ENCODE data around the gene PWWP2B.

Gene PWWP2B

GRCh38 chr10:132408367-132408781 is 11.4 kb downstream of the PWWP2B start:
- no peak for DNase-seq

GRCh38 chr10:132408823-132409666 is 12.0 kb downstream of the PWWP2B start:
- no peak for DNase-seq

GRCh38 chr10:132409667-132410028 is 12.6 kb downstream of the PWWP2B start:
- no peak for DNase-seq

- DNase-seq: no peak
Measured at GRCh38 chr10:132410056-132410778, 13.2 kb downstream of the PWWP2B start.

- no peak for DNase-seq
Measured at GRCh38 chr10:132410779-132411532, 14.0 kb downstream of the PWWP2B start.

- no peak for DNase-seq
Measured at GRCh38 chr10:132411561-132412253, 14.7 kb downstream of the PWWP2B start.

GRCh38 chr10:132412316-132413192 is 15.6 kb downstream of the PWWP2B start:
- no peak for DNase-seq

- DNase-seq: no peak
Measured at GRCh38 chr10:132413226-132414205, 16.5 kb downstream of the PWWP2B start.

- DNase-seq: no peak
Measured at GRCh38 chr10:132414402-132415016, 17.5 kb downstream of the PWWP2B start.

- no peak for DNase-seq
Measured at GRCh38 chr10:132415255-132415654, 18.3 kb downstream of the PWWP2B start.

- DNase-seq: no peak
Measured at GRCh38 chr10:132415956-132416355, 19.0 kb downstream of the PWWP2B start.

GRCh38 chr10:132416566-132417256 is 19.7 kb downstream of the PWWP2B start:
- no peak for DNase-seq

GRCh38 chr10:132417257-132417910 is 20.4 kb downstream of the PWWP2B start:
- no peak for DNase-seq

GRCh38 chr10:132417957-132418441 is 21.0 kb downstream of the PWWP2B start:
- no peak for DNase-seq

- DNase-seq: no peak
Measured at GRCh38 chr10:132418527-132419416, 21.8 kb downstream of the PWWP2B start.

GRCh38 chr10:132419538-132420468 is 22.8 kb downstream of the PWWP2B start:
- DNase-seq: no peak
